ENCODE measurements around the gene TATDN2.
A peak's percentile ranks its signal among the peaks of the same experiment; 100 is the strongest.

Gene TATDN2

GRCh38 chr3:10317311-10317960, 69.2 kb downstream of the TATDN2 start:
- Histone ChIP-seq H3K27me3 (no peaks in the 10 kb centered on the region), H3K4me3 (ENCODE audit: low read depth in 1 of 2, low read length in 1 of 2) (no peak overlapping the region), H3K36me3 (peaks cover 53% of the 10 kb centered on the region), H3K9me3 (no peaks in the 10 kb centered on the region), H3K27ac (no peak overlapping the region), H3K4me1 (ENCODE audit: control insufficient read depth in 1 of 2, insufficient read depth in 1 of 2, low read depth in 1 of 2, low read length in 1 of 2) (peaks cover 17 to 23% of the 10 kb centered on the region in 2 experiments)
- no peak for TF ChIP-seq CTCF (IDR thresholded peaks at IDR 0.05)

GRCh38 chr3:10317961-10318350, 69.7 kb downstream of the TATDN2 start:
- no peak overlapping the region for H3K4me3 ChIP-seq (ENCODE audit: low read depth in 1 of 2, low read length in 1 of 2)
- H3K36me3 ChIP-seq = peaks cover 47% of the 10 kb centered on the region
- no peak overlapping the region for H3K27ac ChIP-seq
- no peaks in the 10 kb centered on the region for H3K9me3 ChIP-seq
- H3K4me1 ChIP-seq (ENCODE audit: control insufficient read depth in 1 of 2, insufficient read depth in 1 of 2, low read depth in 1 of 2, low read length in 1 of 2) = peaks cover 17% of the 10 kb centered on the region in 2 experiments
- H3K27me3 ChIP-seq = no peaks in the 10 kb centered on the region
- no peak for TF ChIP-seq CTCF (IDR thresholded peaks at IDR 0.05)

- Histone ChIP-seq H3K36me3 (peaks cover 43% of the 10 kb centered on the region), H3K4me3 (ENCODE audit: low read depth in 1 of 2, low read length in 1 of 2) (no peak overlapping the region), H3K9me3 (no peaks in the 10 kb centered on the region), H3K27me3 (no peaks in the 10 kb centered on the region), H3K27ac (no peak overlapping the region), H3K4me1 (ENCODE audit: control insufficient read depth in 1 of 2, insufficient read depth in 1 of 2, low read depth in 1 of 2, low read length in 1 of 2) (peaks cover 14 to 17% of the 10 kb centered on the region in 2 experiments)
- no peak for TF ChIP-seq CTCF (IDR thresholded peaks at IDR 0.05)
Measured at GRCh38 chr3:10319251-10319650, 71.0 kb downstream of the TATDN2 start.

- Histone ChIP-seq H3K36me3 (peaks cover 38% of the 10 kb centered on the region), H3K27me3 (peaks cover 1% of the 10 kb centered on the region), H3K9me3 (no peaks in the 10 kb centered on the region), H3K27ac (peak overlapping the region; percentile 86), H3K4me1 (ENCODE audit: control insufficient read depth in 1 of 2, insufficient read depth in 1 of 2, low read depth in 1 of 2, low read length in 1 of 2) (peaks cover 14 to 17% of the 10 kb centered on the region in 2 experiments), H3K4me3 (ENCODE audit: low read depth in 1 of 2, low read length in 1 of 2) (peak overlapping the region; percentile 88 to 95)
- no peak for TF ChIP-seq CTCF (IDR thresholded peaks at IDR 0.05)
Measured at GRCh38 chr3:10319804-10320203, 71.5 kb downstream of the TATDN2 start.

- peaks cover 33% of the 10 kb centered on the region for H3K36me3 ChIP-seq
- peaks cover 6% of the 10 kb centered on the region for H3K27me3 ChIP-seq
- H3K27ac ChIP-seq = peak overlapping the region; percentile 86
- no peaks in the 10 kb centered on the region for H3K9me3 ChIP-seq
- peak overlapping the region; percentile 88 to 95 for H3K4me3 ChIP-seq (ENCODE audit: low read depth in 1 of 2, low read length in 1 of 2)
- peaks cover 14 to 17% of the 10 kb centered on the region in 2 experiments for H3K4me1 ChIP-seq (ENCODE audit: control insufficient read depth in 1 of 2, insufficient read depth in 1 of 2, low read depth in 1 of 2, low read length in 1 of 2)
- no peak for TF ChIP-seq CTCF (IDR thresholded peaks at IDR 0.05)
Measured at GRCh38 chr3:10320320-10320677, 72.0 kb downstream of the TATDN2 start.

All from neutrophil (primary cell).